Measurements from ENCODE around the gene STRAP. TPM values are rescaled to one million over a fixed set of nuclear protein-coding genes. Genes with fewer than 3 reads are reported as not detected.

The STRAP gene
- total and polyA plus RNA-seq, 10 of the 15 experiments (the other 5 are each of a cell fraction or from before 2014, with no cell fraction given), result 64.3 to 281 (median 119) TPM

- no peak for TF ChIP-seq ZBTB4 (CRISPR knock-in tag; IDR thresholded peaks at IDR 0.05)
- 0 out of 2 replicates have a peak, but pooled peaks have one; percentile 36 for TF ChIP-seq IKZF1 (conservative IDR thresholded peaks at IDR 0.05)
- TF ChIP-seq BCL11A (IDR thresholded peaks at IDR 0.05; ENCODE audit: low read depth, low read length), result no peak
- peak; percentile 99 for TF ChIP-seq BACH1 (IDR thresholded peaks at IDR 0.05; ENCODE audit: borderline replicate concordance)
- TF ChIP-seq RELB (IDR thresholded peaks at IDR 0.05; ENCODE audit: low read depth), result peak; percentile 69; the same call in 1 of the 2 replicates
- no peak for TF ChIP-seq IRF5 (IDR thresholded peaks at IDR 0.05; ENCODE audit: borderline replicate concordance)
These were observed 49.4 kb downstream of the STRAP start (continued) for GRCh38 chr12:15931590-15932053.

All from GM12878 (cell line).